ENCODE measurements around the gene FHOD1. TPM values are rescaled to one million over a fixed set of nuclear protein-coding genes. Genes with fewer than 3 reads are reported as not detected.
A peak's percentile ranks its signal among the peaks of the same experiment; 100 is the strongest.

Gene FHOD1
- polyA plus RNA-seq, 2 of the 4 experiments (the other 2 are of a cell fraction), result 16.1 to 33.6 TPM

DNA sequence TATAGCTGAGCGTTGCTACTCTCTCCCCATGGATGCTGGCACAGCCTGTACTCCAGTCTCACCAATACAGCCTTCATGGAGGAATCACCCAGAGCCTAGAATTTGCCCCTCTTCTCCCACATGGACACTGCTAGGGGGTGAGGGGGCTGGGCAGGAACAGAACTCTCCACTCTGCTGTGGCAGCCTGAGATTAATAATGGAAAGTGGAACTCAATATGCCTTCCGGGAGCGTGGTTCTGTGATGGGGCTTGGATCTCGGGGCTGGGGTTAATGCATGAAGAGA is 2.7 kb upstream of the FHOD1 start:
- DNase-seq (ENCODE audit: low read depth in 1 of 2, low spot score in 1 of 2) (no peak), FAIRE-seq (no peak), ATAC-seq (no peak)
- no peak for TF ChIP-seq TFCP2L1 (CRISPR knock-in tag; IDR thresholded peaks at IDR 0.05)
- TF ChIP-seq, protein P1, sequence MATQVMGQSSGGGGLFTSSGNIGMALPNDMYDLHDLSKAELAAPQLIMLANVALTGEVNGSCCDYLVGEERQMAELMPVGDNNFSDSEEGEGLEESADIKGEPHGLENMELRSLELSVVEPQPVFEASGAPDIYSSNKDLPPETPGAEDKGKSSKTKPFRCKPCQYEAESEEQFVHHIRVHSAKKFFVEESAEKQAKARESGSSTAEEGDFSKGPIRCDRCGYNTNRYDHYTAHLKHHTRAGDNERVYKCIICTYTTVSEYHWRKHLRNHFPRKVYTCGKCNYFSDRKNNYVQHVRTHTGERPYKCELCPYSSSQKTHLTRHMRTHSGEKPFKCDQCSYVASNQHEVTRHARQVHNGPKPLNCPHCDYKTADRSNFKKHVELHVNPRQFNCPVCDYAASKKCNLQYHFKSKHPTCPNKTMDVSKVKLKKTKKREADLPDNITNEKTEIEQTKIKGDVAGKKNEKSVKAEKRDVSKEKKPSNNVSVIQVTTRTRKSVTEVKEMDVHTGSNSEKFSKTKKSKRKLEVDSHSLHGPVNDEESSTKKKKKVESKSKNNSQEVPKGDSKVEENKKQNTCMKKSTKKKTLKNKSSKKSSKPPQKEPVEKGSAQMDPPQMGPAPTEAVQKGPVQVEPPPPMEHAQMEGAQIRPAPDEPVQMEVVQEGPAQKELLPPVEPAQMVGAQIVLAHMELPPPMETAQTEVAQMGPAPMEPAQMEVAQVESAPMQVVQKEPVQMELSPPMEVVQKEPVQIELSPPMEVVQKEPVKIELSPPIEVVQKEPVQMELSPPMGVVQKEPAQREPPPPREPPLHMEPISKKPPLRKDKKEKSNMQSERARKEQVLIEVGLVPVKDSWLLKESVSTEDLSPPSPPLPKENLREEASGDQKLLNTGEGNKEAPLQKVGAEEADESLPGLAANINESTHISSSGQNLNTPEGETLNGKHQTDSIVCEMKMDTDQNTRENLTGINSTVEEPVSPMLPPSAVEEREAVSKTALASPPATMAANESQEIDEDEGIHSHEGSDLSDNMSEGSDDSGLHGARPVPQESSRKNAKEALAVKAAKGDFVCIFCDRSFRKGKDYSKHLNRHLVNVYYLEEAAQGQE (IDR thresholded peaks at IDR 0.05), result no peak
- no peak for TF ChIP-seq PHF8 (IDR thresholded peaks at IDR 0.05; ENCODE audit: borderline replicate concordance, low read depth)
- TF ChIP-seq CBX8 (IDR thresholded peaks at IDR 0.05), result no peak
- TF ChIP-seq EHMT2 (IDR thresholded peaks at IDR 0.05; ENCODE audit: low read depth), result no peak
- TF ChIP-seq KDM1A (IDR thresholded peaks at IDR 0.05; ENCODE audit: low read depth), result no peak
- TF ChIP-seq RNF2 (IDR thresholded peaks at IDR 0.05; ENCODE audit: borderline replicate concordance, low read depth), result no peak
- TF ChIP-seq HOXB13 (CRISPR knock-in tag; IDR thresholded peaks at IDR 0.05; ENCODE audit: low read depth), result no peak
- TF ChIP-seq, protein P2, sequence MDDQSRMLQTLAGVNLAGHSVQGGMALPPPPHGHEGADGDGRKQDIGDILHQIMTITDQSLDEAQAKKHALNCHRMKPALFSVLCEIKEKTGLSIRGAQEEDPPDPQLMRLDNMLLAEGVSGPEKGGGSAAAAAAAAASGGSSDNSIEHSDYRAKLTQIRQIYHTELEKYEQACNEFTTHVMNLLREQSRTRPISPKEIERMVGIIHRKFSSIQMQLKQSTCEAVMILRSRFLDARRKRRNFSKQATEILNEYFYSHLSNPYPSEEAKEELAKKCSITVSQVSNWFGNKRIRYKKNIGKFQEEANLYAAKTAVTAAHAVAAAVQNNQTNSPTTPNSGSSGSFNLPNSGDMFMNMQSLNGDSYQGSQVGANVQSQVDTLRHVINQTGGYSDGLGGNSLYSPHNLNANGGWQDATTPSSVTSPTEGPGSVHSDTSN (IDR thresholded peaks at IDR 0.05), result no peak
- TF ChIP-seq, protein P3, sequence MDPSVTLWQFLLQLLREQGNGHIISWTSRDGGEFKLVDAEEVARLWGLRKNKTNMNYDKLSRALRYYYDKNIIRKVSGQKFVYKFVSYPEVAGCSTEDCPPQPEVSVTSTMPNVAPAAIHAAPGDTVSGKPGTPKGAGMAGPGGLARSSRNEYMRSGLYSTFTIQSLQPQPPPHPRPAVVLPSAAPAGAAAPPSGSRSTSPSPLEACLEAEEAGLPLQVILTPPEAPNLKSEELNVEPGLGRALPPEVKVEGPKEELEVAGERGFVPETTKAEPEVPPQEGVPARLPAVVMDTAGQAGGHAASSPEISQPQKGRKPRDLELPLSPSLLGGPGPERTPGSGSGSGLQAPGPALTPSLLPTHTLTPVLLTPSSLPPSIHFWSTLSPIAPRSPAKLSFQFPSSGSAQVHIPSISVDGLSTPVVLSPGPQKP (IDR thresholded peaks at IDR 0.05; ENCODE audit: low read depth, low read length), result no peak
- TF ChIP-seq, protein P4, sequence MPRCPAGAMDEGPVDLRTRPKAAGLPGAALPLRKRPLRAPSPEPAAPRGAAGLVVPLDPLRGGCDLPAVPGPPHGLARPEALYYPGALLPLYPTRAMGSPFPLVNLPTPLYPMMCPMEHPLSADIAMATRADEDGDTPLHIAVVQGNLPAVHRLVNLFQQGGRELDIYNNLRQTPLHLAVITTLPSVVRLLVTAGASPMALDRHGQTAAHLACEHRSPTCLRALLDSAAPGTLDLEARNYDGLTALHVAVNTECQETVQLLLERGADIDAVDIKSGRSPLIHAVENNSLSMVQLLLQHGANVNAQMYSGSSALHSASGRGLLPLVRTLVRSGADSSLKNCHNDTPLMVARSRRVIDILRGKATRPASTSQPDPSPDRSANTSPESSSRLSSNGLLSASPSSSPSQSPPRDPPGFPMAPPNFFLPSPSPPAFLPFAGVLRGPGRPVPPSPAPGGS (IDR thresholded peaks at IDR 0.05), result no peak
- TF ChIP-seq, protein P5, sequence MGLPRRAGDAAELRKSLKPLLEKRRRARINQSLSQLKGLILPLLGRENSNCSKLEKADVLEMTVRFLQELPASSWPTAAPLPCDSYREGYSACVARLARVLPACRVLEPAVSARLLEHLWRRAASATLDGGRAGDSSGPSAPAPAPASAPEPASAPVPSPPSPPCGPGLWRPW (IDR thresholded peaks at IDR 0.05), result no peak
- no peak for TF ChIP-seq CHD4 (IDR thresholded peaks at IDR 0.05; ENCODE audit: borderline replicate concordance)
- TF ChIP-seq HOXA7 (CRISPR knock-in tag; IDR thresholded peaks at IDR 0.05), result no peak
- H3K27ac ChIP-seq, result no peak overlapping the region
- no peak overlapping the region for H3K4me3 ChIP-seq
- POLR2A ChIA-PET, result no interaction called here
- CTCF ChIA-PET, result interaction anchor here (0.8 to 9.7 kb wide), 9 partner anchors 10 to 141 kb away, joined by 3 to 138 read pairs (median 6); partner anchors contain the start of genes KCTD19, LRRC36 and TMEM208
- H3K4me1 ChIP-seq, result peaks cover 26% of the 10 kb centered on the region
- no peaks in the 10 kb centered on the region for H3K9me3 ChIP-seq
- WGBS (ENCODE audit: missing lambda C conversion rate), result 88% methylated on average over 4 of the region's 4 CpGs
- H3K4me2 ChIP-seq, result 0 out of 3 replicates have a peak overlapping the region, but pooled peaks have one; percentile 97

DNA sequence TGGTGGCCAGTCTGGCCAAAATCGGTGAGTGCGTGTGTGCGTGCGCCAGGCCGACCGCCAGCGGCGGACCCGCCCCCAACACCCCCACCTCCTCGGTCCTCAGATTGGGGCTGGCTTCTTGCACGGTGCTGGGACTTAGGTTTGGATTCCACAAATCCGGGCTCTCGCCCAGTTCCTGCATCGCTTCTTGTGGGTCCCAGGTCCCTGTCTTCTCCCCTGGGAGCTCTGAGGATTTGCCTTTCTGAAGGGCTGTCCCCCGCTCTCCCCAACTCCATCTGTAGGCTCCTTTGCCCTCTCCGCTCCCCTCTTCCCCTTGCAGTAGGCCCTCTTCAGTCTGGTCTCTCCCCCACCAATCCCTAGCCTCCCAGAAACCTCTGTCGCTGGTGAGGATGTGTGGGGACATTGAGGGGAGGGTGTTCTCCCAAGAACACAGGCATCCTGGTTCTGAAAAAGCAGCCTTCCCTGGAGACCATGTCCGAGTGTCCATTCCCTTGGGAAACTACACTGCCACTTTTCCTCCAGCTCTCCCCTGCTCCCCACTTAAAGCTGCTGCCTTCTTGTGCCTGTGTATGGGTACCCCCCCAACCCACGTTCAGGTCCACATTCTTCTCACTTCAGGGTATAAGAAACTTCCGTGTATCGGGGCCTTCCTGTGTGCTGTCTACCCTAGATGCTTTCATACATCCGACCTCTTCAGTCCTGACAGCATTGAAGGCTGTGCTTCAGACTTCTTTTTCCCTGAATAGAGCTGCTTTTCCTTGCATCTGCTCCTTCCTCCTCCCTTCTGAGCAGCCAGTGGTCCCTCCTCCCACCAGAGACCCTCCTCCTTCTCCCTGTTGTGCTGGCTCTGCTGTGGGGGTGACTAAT is 2.1 kb upstream of the FHOD1 start:
- no peak for FAIRE-seq
- WGBS (ENCODE audit: missing lambda C conversion rate), result 58% methylated on average over 18 of the region's 22 CpGs
- TF ChIP-seq SMC3 (IDR thresholded peaks at IDR 0.05), result no peak
- no peak for TF ChIP-seq EHMT2 (IDR thresholded peaks at IDR 0.05; ENCODE audit: low read depth)
- TF ChIP-seq, protein P4 (IDR thresholded peaks at IDR 0.05), result no peak
- TF ChIP-seq TFCP2L1 (CRISPR knock-in tag; IDR thresholded peaks at IDR 0.05), result no peak
- TF ChIP-seq, protein P6, sequence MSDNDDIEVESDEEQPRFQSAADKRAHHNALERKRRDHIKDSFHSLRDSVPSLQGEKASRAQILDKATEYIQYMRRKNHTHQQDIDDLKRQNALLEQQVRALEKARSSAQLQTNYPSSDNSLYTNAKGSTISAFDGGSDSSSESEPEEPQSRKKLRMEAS (IDR thresholded peaks at IDR 0.05), result no peak
- TF ChIP-seq, protein P7, sequence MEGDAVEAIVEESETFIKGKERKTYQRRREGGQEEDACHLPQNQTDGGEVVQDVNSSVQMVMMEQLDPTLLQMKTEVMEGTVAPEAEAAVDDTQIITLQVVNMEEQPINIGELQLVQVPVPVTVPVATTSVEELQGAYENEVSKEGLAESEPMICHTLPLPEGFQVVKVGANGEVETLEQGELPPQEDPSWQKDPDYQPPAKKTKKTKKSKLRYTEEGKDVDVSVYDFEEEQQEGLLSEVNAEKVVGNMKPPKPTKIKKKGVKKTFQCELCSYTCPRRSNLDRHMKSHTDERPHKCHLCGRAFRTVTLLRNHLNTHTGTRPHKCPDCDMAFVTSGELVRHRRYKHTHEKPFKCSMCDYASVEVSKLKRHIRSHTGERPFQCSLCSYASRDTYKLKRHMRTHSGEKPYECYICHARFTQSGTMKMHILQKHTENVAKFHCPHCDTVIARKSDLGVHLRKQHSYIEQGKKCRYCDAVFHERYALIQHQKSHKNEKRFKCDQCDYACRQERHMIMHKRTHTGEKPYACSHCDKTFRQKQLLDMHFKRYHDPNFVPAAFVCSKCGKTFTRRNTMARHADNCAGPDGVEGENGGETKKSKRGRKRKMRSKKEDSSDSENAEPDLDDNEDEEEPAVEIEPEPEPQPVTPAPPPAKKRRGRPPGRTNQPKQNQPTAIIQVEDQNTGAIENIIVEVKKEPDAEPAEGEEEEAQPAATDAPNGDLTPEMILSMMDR (IDR thresholded peaks at IDR 0.05), result no peak
- no peak for TF ChIP-seq ZFP36 (IDR thresholded peaks at IDR 0.05; ENCODE audit: borderline replicate concordance, partially characterized antibody)
- TF ChIP-seq NR3C1 (IDR thresholded peaks at IDR 0.05), result no peak
- TF ChIP-seq RCOR1 (IDR thresholded peaks at IDR 0.05; ENCODE audit: low read depth, low read length), result no peak
- TF ChIP-seq, protein P8, sequence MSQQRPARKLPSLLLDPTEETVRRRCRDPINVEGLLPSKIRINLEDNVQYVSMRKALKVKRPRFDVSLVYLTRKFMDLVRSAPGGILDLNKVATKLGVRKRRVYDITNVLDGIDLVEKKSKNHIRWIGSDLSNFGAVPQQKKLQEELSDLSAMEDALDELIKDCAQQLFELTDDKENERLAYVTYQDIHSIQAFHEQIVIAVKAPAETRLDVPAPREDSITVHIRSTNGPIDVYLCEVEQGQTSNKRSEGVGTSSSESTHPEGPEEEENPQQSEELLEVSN (IDR thresholded peaks at IDR 0.05; ENCODE audit: borderline replicate concordance, low read depth), result no peak

More for the DNA sequence above, 2.1 kb upstream of the FHOD1 start:
- CTCF ChIA-PET, result interaction anchor here (0.7 to 9.7 kb wide), 13 partner anchors 11 to 218 kb away, joined by 3 to 138 read pairs (median 4); partner anchors contain the start of genes KCTD19, LRRC36 and TMEM208
- Histone ChIP-seq H3K9me3 (no peaks in the 10 kb centered on the region), H3K4me2 (peak overlapping the region; percentile 97), H3K27ac (peak overlapping the region; percentile 77 to 95), H3K4me1 (peaks cover 31% of the 10 kb centered on the region), H3K4me3 (peak overlapping the region; percentile 74)
- POLR2A ChIA-PET, result interaction anchor here (0.5 to 3.3 kb wide), 2 partner anchors 23 to 68 kb away, joined by 5 to 30 read pairs; partner anchors contain the start of gene TMEM208
- DNase-seq (ENCODE audit: low read depth in 1 of 2, low spot score in 1 of 2) (no peak), ATAC-seq (no peak)
